ENCODE results near the gene PIGC.

Gene PIGC

DNA sequence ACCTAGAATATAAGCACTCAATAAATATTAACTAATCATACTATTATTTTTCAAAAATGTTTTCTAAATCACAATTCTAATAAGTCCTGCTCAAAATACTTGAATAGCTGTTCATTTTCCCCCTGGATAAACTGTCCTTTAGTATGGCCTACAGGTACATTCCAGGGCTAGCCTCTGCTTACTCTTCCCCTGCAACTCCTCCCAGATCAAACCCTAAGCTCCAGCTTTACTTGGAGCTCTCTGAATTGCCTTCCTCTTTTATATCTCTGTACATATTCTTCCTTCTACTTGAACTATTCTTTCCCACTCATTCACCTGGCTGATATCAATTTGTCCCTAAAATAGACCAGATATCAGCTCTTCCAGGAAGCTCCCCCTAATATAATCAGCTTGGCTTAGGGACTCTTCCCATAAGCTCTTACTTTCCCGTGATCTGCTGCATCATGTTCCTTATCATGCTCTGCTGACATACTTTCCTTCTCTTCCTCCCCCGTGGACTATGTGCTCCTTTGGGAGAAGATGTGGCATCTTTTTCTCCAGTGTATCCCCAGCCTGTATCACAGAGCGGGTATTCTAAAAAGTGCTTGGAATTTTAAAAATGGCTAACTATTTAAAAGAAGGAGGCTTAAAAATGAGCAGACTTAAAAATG is 43.1 kb upstream of the PIGC start (continued):
- no peak for TF ChIP-seq ZNF561 (tag by site-specific recombination; IDR thresholded peaks at IDR 0.05; ENCODE audit: borderline replicate concordance)

DNA sequence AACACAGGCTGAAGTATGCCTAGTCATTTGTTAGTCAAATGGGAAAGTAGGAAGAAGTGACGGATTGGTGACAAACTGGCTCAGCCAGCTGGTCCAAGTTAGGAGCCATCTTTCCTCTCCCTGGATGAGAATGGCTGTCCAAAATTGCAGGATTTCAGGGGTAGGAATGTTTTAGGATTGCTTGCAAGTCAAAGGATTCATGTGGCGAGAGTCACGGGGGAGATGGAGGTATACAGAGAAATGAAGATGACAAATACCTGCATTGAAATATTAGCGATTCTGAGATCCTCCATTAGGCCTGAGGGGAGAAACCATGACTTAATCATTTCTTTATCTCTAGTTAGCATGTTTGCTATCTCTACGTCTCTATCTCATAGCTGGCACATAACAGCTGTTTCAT is 41.8 kb upstream of the PIGC start:
- no peaks in the 10 kb centered on the region for H3K4me1 ChIP-seq (ENCODE audit: control insufficient read depth, insufficient read depth, low read length)

DNA sequence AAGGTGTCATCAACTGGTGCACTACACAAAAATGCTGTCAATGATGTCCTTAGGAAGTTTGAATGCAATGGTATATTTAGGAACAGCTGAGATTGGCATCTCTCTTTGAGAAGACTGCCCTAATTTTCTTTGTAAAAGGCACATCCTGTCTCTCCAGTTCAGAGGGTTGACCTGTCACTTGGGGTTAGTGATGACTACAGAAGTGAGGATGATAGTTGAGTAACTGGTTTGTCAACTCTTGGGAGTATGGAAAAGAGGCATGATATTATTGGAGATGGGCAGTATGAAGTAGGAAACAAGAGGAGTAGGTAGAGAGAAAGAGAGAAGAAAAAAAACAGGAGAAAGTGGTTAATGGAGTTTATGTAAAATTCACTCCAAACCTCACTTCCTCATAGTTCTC is 40.4 kb upstream of the PIGC start:
- Histone ChIP-seq H3K4me1 (ENCODE audit: control insufficient read depth, insufficient read depth, low read length) (no peaks in the 10 kb centered on the region), H3K4me3 (ENCODE audit: low read depth, low read length) (no peak overlapping the region), H3K9me3 (ENCODE audit: control insufficient read depth, insufficient read depth, low read depth, low read length) (no peaks in the 10 kb centered on the region), H3K27ac (ENCODE audit: extremely low read depth, low read depth, low read length) (no peak overlapping the region), H3K36me3 (ENCODE audit: control insufficient read depth in 2 of 2, insufficient read depth in 1 of 2, low read length in 2 of 2) (no peaks in the 10 kb centered on the region)
- TF ChIP-seq ZNF2 (tag by site-specific recombination; IDR thresholded peaks at IDR 0.05) (no peak), ZNF791 (tag by site-specific recombination; IDR thresholded peaks at IDR 0.05) (no peak), MYNN (tag by site-specific recombination; IDR thresholded peaks at IDR 0.05; ENCODE audit: borderline replicate concordance) (no peak), ZNF146 (tag by site-specific recombination; IDR thresholded peaks at IDR 0.05) (no peak), TRIM28 (IDR thresholded peaks at IDR 0.05; ENCODE audit: borderline replicate concordance, low read length) (no peak), ZNF510 (tag by site-specific recombination; IDR thresholded peaks at IDR 0.05; ENCODE audit: insufficient replicate concordance) (no peak), REPIN1 (tag by site-specific recombination; IDR thresholded peaks at IDR 0.05; ENCODE audit: low read depth) (no peak), ZNF350 (tag by site-specific recombination; IDR thresholded peaks at IDR 0.05) (no peak)
- TF ChIP-seq, protein P1, sequence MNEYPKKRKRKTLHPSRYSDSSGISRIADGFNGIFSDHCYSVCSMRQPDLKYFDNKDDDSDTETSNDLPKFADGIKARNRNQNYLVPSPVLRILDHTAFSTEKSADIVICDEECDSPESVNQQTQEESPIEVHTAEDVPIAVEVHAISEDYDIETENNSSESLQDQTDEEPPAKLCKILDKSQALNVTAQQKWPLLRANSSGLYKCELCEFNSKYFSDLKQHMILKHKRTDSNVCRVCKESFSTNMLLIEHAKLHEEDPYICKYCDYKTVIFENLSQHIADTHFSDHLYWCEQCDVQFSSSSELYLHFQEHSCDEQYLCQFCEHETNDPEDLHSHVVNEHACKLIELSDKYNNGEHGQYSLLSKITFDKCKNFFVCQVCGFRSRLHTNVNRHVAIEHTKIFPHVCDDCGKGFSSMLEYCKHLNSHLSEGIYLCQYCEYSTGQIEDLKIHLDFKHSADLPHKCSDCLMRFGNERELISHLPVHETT (tag by site-specific recombination; IDR thresholded peaks at IDR 0.05): no peak
- TF ChIP-seq, protein P2, sequence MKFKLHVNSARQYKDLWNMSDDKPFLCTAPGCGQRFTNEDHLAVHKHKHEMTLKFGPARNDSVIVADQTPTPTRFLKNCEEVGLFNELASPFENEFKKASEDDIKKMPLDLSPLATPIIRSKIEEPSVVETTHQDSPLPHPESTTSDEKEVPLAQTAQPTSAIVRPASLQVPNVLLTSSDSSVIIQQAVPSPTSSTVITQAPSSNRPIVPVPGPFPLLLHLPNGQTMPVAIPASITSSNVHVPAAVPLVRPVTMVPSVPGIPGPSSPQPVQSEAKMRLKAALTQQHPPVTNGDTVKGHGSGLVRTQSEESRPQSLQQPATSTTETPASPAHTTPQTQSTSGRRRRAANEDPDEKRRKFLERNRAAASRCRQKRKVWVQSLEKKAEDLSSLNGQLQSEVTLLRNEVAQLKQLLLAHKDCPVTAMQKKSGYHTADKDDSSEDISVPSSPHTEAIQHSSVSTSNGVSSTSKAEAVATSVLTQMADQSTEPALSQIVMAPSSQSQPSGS (tag by site-specific recombination; IDR thresholded peaks at IDR 0.05; ENCODE audit: low read depth): no peak
- ChIA-PET CTCF (interaction anchor here (0.6 kb wide), 1 partner anchor 15 kb away, joined by 3 read pairs; no protein-coding TSS in a partner anchor), POLR2A (no interaction called here)

More for the DNA sequence above, 41.8 kb upstream of the PIGC start:
- Histone ChIP-seq H3K36me3 (ENCODE audit: control insufficient read depth in 2 of 2, insufficient read depth in 1 of 2, low read length in 2 of 2) (no peaks in the 10 kb centered on the region), H3K27ac (ENCODE audit: extremely low read depth, low read depth, low read length) (no peak overlapping the region), H3K9me3 (ENCODE audit: control insufficient read depth, insufficient read depth, low read depth, low read length) (no peaks in the 10 kb centered on the region), H3K4me3 (ENCODE audit: low read depth, low read length) (no peak overlapping the region)
- ChIA-PET POLR2A (no interaction called here), CTCF (interaction anchor here (0.7 kb wide), 1 partner anchor 483 kb away, joined by 3 read pairs; no protein-coding TSS in a partner anchor)
- no peak for TF ChIP-seq GFI1B (tag by site-specific recombination; IDR thresholded peaks at IDR 0.05)
- no peak for TF ChIP-seq YY1 (tag by site-specific recombination; IDR thresholded peaks at IDR 0.05)
- TF ChIP-seq ZNF133 (tag by site-specific recombination; IDR thresholded peaks at IDR 0.05): no peak
- no peak for TF ChIP-seq ZBTB8A (tag by site-specific recombination; IDR thresholded peaks at IDR 0.05)
- TF ChIP-seq ZNF211 (tag by site-specific recombination; IDR thresholded peaks at IDR 0.05; ENCODE audit: low read depth): no peak
- TF ChIP-seq, protein P3, sequence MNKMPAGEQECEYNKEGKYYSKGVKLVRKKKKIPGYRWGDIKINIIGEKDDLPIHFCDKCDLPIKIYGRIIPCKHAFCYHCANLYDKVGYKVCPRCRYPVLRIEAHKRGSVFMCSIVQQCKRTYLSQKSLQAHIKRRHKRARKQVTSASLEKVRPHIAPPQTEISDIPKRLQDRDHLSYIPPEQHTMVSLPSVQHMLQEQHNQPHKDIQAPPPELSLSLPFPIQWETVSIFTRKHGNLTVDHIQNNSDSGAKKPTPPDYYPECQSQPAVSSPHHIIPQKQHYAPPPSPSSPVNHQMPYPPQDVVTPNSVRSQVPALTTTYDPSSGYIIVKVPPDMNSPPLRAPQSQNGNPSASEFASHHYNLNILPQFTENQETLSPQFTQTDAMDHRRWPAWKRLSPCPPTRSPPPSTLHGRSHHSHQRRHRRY (tag by site-specific recombination; IDR thresholded peaks at IDR 0.05): no peak
- no peak for TF ChIP-seq ZNF629 (tag by site-specific recombination; IDR thresholded peaks at IDR 0.05)
- TF ChIP-seq ZNF707 (tag by site-specific recombination; IDR thresholded peaks at IDR 0.05): no peak
- TF ChIP-seq ZNF324 (tag by site-specific recombination; IDR thresholded peaks at IDR 0.05): no peak
- no peak for TF ChIP-seq HOXC10 (CRISPR knock-in tag; IDR thresholded peaks at IDR 0.05)
- no peak for TF ChIP-seq ZNF510 (tag by site-specific recombination; IDR thresholded peaks at IDR 0.05; ENCODE audit: insufficient replicate concordance)
- no peak for TF ChIP-seq IKZF3 (tag by site-specific recombination; IDR thresholded peaks at IDR 0.05)
- no peak for TF ChIP-seq ZNF19 (tag by site-specific recombination; IDR thresholded peaks at IDR 0.05; ENCODE audit: low read depth)
- no peak for TF ChIP-seq ZNF239 (tag by site-specific recombination; IDR thresholded peaks at IDR 0.05)
- TF ChIP-seq, protein P4, sequence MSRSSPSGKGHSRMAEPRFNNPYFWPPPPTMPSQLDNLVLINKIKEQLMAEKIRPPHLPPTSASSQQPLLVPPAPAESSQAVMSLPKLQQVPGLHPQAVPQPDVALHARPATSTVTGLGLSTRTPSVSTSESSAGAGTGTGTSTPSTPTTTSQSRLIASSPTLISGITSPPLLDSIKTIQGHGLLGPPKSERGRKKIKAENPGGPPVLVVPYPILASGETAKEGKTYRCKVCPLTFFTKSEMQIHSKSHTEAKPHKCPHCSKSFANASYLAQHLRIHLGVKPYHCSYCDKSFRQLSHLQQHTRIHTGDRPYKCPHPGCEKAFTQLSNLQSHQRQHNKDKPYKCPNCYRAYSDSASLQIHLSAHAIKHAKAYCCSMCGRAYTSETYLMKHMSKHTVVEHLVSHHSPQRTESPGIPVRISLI (tag by site-specific recombination; IDR thresholded peaks at IDR 0.05): no peak
- no peak for TF ChIP-seq REPIN1 (tag by site-specific recombination; IDR thresholded peaks at IDR 0.05; ENCODE audit: low read depth)
- TF ChIP-seq, protein P5, sequence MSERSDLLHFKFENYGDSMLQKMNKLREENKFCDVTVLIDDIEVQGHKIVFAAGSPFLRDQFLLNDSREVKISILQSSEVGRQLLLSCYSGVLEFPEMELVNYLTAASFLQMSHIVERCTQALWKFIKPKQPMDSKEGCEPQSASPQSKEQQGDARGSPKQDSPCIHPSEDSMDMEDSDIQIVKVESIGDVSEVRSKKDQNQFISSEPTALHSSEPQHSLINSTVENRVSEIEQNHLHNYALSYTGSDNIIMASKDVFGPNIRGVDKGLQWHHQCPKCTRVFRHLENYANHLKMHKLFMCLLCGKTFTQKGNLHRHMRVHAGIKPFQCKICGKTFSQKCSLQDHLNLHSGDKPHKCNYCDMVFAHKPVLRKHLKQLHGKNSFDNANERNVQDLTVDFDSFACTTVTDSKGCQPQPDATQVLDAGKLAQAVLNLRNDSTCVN (tag by site-specific recombination; optimal IDR thresholded peaks at IDR 0.05): no peak
- TF ChIP-seq, protein P6, sequence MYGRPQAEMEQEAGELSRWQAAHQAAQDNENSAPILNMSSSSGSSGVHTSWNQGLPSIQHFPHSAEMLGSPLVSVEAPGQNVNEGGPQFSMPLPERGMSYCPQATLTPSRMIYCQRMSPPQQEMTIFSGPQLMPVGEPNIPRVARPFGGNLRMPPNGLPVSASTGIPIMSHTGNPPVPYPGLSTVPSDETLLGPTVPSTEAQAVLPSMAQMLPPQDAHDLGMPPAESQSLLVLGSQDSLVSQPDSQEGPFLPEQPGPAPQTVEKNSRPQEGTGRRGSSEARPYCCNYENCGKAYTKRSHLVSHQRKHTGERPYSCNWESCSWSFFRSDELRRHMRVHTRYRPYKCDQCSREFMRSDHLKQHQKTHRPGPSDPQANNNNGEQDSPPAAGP (tag by site-specific recombination; IDR thresholded peaks at IDR 0.05): no peak
- TF ChIP-seq ZNF76 (tag by site-specific recombination; IDR thresholded peaks at IDR 0.05; ENCODE audit: borderline replicate concordance, low read depth): no peak
- TF ChIP-seq, protein P7, sequence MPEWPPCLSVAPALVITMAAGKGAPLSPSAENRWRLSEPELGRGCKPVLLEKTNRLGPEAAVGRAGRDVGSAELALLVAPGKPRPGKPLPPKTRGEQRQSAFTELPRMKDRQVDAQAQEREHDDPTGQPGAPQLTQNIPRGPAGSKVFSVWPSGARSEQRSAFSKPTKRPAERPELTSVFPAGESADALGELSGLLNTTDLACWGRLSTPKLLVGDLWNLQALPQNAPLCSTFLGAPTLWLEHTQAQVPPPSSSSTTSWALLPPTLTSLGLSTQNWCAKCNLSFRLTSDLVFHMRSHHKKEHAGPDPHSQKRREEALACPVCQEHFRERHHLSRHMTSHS (tag by site-specific recombination; IDR thresholded peaks at IDR 0.05): no peak
